Kasumi-1 (cell line): ENCODE data around the gene PLCH1.

Experiments used
- DNase-seq, 2 experiments: peaks; one replicate each; lab custom pipeline; 2025; lab: John Stamatoyannopoulos, UW

PLCH1 gene

GRCh38 chr3:155481591-155481990 is 263.3 kb downstream of the PLCH1 start:
- no peak for DNase-seq

- DNase-seq: peak; percentile 14 to 25
Measured at GRCh38 chr3:155481089-155481488, 263.8 kb downstream of the PLCH1 start.

- DNase-seq: no peak
Measured at GRCh38 chr3:155465664-155466063, 279.2 kb downstream of the PLCH1 start.

GRCh38 chr3:155462672-155463071 is 282.2 kb downstream of the PLCH1 start:
- peak; percentile 3 to 17 for DNase-seq

- no peak for DNase-seq
Measured at GRCh38 chr3:155457591-155457990, 287.3 kb downstream of the PLCH1 start.

- DNase-seq: no peak
Measured at GRCh38 chr3:155455765-155456164, 289.1 kb downstream of the PLCH1 start.

- DNase-seq: no peak
Measured at GRCh38 chr3:155453512-155453911, 291.4 kb downstream of the PLCH1 start.

GRCh38 chr3:155449613-155450267 is 295.1 kb downstream of the PLCH1 start:
- no peak for DNase-seq

- DNase-seq: no peak
Measured at GRCh38 chr3:155448531-155448930, 296.3 kb downstream of the PLCH1 start.

GRCh38 chr3:155446366-155446765 is 298.5 kb downstream of the PLCH1 start:
- DNase-seq: no peak

- DNase-seq: no peak
Measured at GRCh38 chr3:155444771-155445170, 300.1 kb downstream of the PLCH1 start.

GRCh38 chr3:155443815-155444214 is 301.1 kb downstream of the PLCH1 start:
- DNase-seq: no peak

GRCh38 chr3:155442072-155442471 is 302.8 kb downstream of the PLCH1 start:
- DNase-seq: no peak

GRCh38 chr3:155441506-155441905 is 303.4 kb downstream of the PLCH1 start:
- DNase-seq: no peak

- DNase-seq: no peak
Measured at GRCh38 chr3:155441026-155441425, 303.8 kb downstream of the PLCH1 start.

- DNase-seq: no peak
Measured at GRCh38 chr3:155435821-155436220, 309.1 kb downstream of the PLCH1 start.

- DNase-seq: no peak
Measured at GRCh38 chr3:155431856-155432570, 312.9 kb downstream of the PLCH1 start.

- DNase-seq: no peak
Measured at GRCh38 chr3:155428563-155428962, 316.3 kb downstream of the PLCH1 start.

- DNase-seq: no peak
Measured at GRCh38 chr3:155426524-155427230, 318.2 kb downstream of the PLCH1 start.

- DNase-seq: no peak
Measured at GRCh38 chr3:155425396-155425795, 319.5 kb downstream of the PLCH1 start.

GRCh38 chr3:155424323-155424710 is 320.6 kb downstream of the PLCH1 start:
- no peak for DNase-seq

GRCh38 chr3:155423526-155424322 is 321.1 kb downstream of the PLCH1 start:
- DNase-seq: no peak
